Measurements from ENCODE around the gene HIF1AN. TPM values are rescaled to one million over a fixed set of nuclear protein-coding genes. Genes with fewer than 3 reads are reported as not detected.
"Not testable (repeated sequence)": the region's sequence is repeated elsewhere in the genome, so short reads cannot be mapped to it uniquely, and the experiment has no call there.

Gene HIF1AN
- total RNA-seq, 1 experiment from 2014 or later = 14.8 TPM

- Histone ChIP-seq H3K27me3 (ENCODE audit: low read length) (no peaks in the 10 kb centered on the region), H3K4me3 (ENCODE audit: low read length) (no peak overlapping the region), H3K9ac (ENCODE audit: low read length) (no peak overlapping the region), H3K4me1 (ENCODE audit: low read length) (no peaks in the 10 kb centered on the region), H3K9me2 (replicated peaks; ENCODE audit: insufficient read depth, low read length) (no peaks in the 10 kb centered on the region), H4K20me1 (ENCODE audit: insufficient read depth, low read depth, low read length) (no peaks in the 10 kb centered on the region), H2AFZ (ENCODE audit: low read length) (no peak overlapping the region), H3K79me2 (ENCODE audit: low read length) (no peaks in the 10 kb centered on the region), H3K4me2 (ENCODE audit: low read depth, low read length, poor library complexity, severe bottlenecking) (no peak overlapping the region), H3K9me3 (ENCODE audit: low read length) (no peaks in the 10 kb centered on the region), H3K27ac (ENCODE audit: low read length) (no peak overlapping the region), H3K36me3 (ENCODE audit: insufficient read depth, low read length) (no peaks in the 10 kb centered on the region)
- no peak for DNase-seq
These were observed 35.5 kb downstream of the HIF1AN start for GRCh38 chr10:100571084-100571856.

DNA sequence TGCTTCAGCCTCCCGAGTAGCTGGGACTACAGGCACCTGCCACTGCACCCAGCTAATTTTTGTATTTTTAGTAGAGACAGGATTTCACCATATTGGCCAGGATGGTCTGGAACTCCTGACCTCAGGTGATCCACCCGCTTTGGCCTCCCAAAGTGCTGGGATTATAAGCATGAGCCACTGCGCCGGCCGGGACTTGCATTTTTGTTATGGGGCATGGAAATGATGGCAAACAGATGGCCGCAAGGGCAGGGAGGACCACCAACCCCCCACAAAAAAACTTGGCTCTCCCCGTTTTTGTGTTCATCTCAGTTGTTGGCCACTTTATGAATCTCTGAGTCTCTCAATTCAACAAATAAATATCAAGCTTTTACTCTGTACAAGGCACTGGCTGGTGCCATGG lies 39.4 kb downstream of the HIF1AN start:
- DNase-seq; H3K36me3 ChIP-seq (ENCODE audit: insufficient read depth, low read length); H3K27me3 ChIP-seq (ENCODE audit: low read length); H3K4me1 ChIP-seq (ENCODE audit: low read length); H3K9ac ChIP-seq (ENCODE audit: low read length); H3K4me2 ChIP-seq (ENCODE audit: low read depth, low read length, poor library complexity, severe bottlenecking); H3K9me3 ChIP-seq (ENCODE audit: low read length); H3K9me2 ChIP-seq (replicated peaks; ENCODE audit: insufficient read depth, low read length); H4K20me1 ChIP-seq (ENCODE audit: insufficient read depth, low read depth, low read length); H3K4me3 ChIP-seq (ENCODE audit: low read length); H3K79me2 ChIP-seq (ENCODE audit: low read length); H2AFZ ChIP-seq (ENCODE audit: low read length); H3K27ac ChIP-seq (ENCODE audit: low read length): not testable (repeated sequence)

DNA sequence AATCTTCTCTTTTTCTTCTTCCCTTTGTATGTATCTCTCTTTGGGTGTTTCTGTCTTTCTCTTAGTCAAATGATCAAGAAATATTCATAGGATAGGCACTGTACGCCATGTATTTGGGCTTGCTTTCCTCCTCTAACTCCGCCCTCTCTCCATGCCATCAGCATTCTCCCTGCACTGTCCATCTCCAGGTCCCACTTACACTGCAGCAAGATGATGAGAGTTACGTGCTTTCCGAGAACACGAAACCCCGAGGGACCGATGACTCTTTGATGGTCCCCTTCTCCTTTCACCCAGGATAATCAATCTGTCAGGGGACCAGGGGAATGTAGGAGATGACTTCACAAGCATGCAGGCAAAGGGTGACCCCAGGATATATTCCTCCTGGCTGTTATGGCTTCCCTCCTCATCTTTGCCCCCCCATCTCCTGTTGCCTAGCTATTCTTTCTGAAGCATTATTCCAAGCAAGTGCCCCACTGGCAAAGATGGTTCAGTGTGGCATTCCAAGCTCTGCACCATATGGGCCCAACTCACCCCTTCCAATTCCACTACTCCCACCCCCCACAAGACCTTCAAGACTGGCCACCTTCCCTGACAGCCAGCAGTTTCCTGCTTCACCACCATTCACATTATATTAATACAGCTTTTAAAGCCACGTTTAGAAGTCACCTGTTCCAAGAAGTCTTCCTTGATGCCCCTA lies 40.0 kb downstream of the HIF1AN start:
- Histone ChIP-seq H4K20me1 (ENCODE audit: insufficient read depth, low read depth, low read length) (no peaks in the 10 kb centered on the region), H3K9me2 (replicated peaks; ENCODE audit: insufficient read depth, low read length) (no peaks in the 10 kb centered on the region), H2AFZ (ENCODE audit: low read length) (no peak overlapping the region), H3K9ac (ENCODE audit: low read length) (no peak overlapping the region), H3K4me3 (ENCODE audit: low read length) (no peak overlapping the region), H3K4me1 (ENCODE audit: low read length) (no peaks in the 10 kb centered on the region), H3K27me3 (ENCODE audit: low read length) (no peaks in the 10 kb centered on the region), H3K9me3 (ENCODE audit: low read length) (no peaks in the 10 kb centered on the region), H3K79me2 (ENCODE audit: low read length) (no peaks in the 10 kb centered on the region), H3K36me3 (ENCODE audit: insufficient read depth, low read length) (no peaks in the 10 kb centered on the region), H3K4me2 (ENCODE audit: low read depth, low read length, poor library complexity, severe bottlenecking) (no peak overlapping the region), H3K27ac (ENCODE audit: low read length) (no peak overlapping the region)
- DNase-seq = no peak

DNA sequence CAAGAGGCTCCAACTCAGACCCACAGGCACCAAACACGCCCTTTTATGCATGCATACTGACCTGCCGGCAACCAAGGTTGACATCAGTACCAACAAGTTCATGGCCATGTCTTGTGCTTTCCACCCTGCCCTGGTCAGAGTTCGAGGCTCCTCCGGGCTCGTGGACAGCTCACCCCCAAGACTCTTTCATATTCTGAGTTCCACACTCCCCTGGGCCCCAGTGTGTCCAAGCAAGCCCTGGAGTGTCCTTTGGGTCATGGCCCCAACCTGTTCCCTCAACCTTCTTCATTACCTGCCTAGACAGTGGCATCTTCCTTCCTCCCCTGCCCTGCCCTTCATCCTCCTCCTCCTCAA lies 40.5 kb downstream of the HIF1AN start:
- no peaks in the 10 kb centered on the region for H4K20me1 ChIP-seq (ENCODE audit: insufficient read depth, low read depth, low read length)
- no peak overlapping the region for H3K9ac ChIP-seq (ENCODE audit: low read length)
- no peaks in the 10 kb centered on the region for H3K36me3 ChIP-seq (ENCODE audit: insufficient read depth, low read length)
- H3K4me3 ChIP-seq (ENCODE audit: low read length) = no peak overlapping the region
- H3K9me2 ChIP-seq (replicated peaks; ENCODE audit: insufficient read depth, low read length) = no peaks in the 10 kb centered on the region
- no peaks in the 10 kb centered on the region for H3K27me3 ChIP-seq (ENCODE audit: low read length)
- H3K4me2 ChIP-seq (ENCODE audit: low read depth, low read length, poor library complexity, severe bottlenecking) = no peak overlapping the region
- H2AFZ ChIP-seq (ENCODE audit: low read length) = no peak overlapping the region
- no peak for DNase-seq
- no peak overlapping the region for H3K27ac ChIP-seq (ENCODE audit: low read length)
- H3K79me2 ChIP-seq (ENCODE audit: low read length) = no peaks in the 10 kb centered on the region
- H3K4me1 ChIP-seq (ENCODE audit: low read length) = no peaks in the 10 kb centered on the region
- H3K9me3 ChIP-seq (ENCODE audit: low read length) = no peaks in the 10 kb centered on the region

- Histone ChIP-seq H3K9ac (ENCODE audit: low read length) (no peak overlapping the region), H3K4me3 (ENCODE audit: low read length) (no peak overlapping the region), H3K4me1 (ENCODE audit: low read length) (no peaks in the 10 kb centered on the region), H3K27ac (ENCODE audit: low read length) (no peak overlapping the region), H3K9me3 (ENCODE audit: low read length) (no peaks in the 10 kb centered on the region), H3K36me3 (ENCODE audit: insufficient read depth, low read length) (no peaks in the 10 kb centered on the region), H4K20me1 (ENCODE audit: insufficient read depth, low read depth, low read length) (no peaks in the 10 kb centered on the region), H3K27me3 (ENCODE audit: low read length) (no peaks in the 10 kb centered on the region), H2AFZ (ENCODE audit: low read length) (no peak overlapping the region), H3K4me2 (ENCODE audit: low read depth, low read length, poor library complexity, severe bottlenecking) (no peak overlapping the region), H3K79me2 (ENCODE audit: low read length) (no peaks in the 10 kb centered on the region), H3K9me2 (replicated peaks; ENCODE audit: insufficient read depth, low read length) (no peaks in the 10 kb centered on the region)
- no peak for DNase-seq
These were observed 43.7 kb downstream of the HIF1AN start for GRCh38 chr10:100579261-100580090.

DNA sequence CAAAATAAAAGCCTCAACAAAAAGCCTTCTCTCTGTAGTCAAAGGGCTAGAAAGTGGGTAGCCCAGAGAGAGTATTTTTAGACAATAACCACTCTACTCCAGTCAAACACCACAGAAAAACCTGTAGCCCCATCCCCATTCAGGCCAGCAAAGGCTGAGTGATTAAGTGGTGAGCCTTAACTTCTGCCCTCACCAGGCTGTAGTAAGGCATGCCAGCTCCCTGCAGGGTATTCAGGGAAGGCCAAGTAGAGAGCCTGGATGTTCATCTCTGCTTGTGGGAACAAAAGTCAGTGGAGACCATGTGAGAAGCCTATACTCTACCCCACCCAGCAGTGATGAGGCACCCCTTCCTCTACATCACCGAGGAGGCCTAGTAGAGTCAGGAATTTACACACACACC lies 51.2 kb downstream of the HIF1AN start:
- H3K27me3 ChIP-seq (ENCODE audit: low read length) = no peaks in the 10 kb centered on the region
- H3K9ac ChIP-seq (ENCODE audit: low read length) = no peak overlapping the region
- no peak overlapping the region for H3K27ac ChIP-seq (ENCODE audit: low read length)
- H3K4me3 ChIP-seq (ENCODE audit: low read length) = no peak overlapping the region
- DNase-seq = no peak
- no peaks in the 10 kb centered on the region for H3K9me2 ChIP-seq (replicated peaks; ENCODE audit: insufficient read depth, low read length)
- no peaks in the 10 kb centered on the region for H3K36me3 ChIP-seq (ENCODE audit: insufficient read depth, low read length)
- H4K20me1 ChIP-seq (ENCODE audit: insufficient read depth, low read depth, low read length) = no peaks in the 10 kb centered on the region
- H3K4me2 ChIP-seq (ENCODE audit: low read depth, low read length, poor library complexity, severe bottlenecking) = no peak overlapping the region
- no peaks in the 10 kb centered on the region for H3K4me1 ChIP-seq (ENCODE audit: low read length)
- no peaks in the 10 kb centered on the region for H3K9me3 ChIP-seq (ENCODE audit: low read length)
- H2AFZ ChIP-seq (ENCODE audit: low read length) = no peak overlapping the region
- no peaks in the 10 kb centered on the region for H3K79me2 ChIP-seq (ENCODE audit: low read length)

- no peak overlapping the region for H2AFZ ChIP-seq (ENCODE audit: low read length)
- H3K27me3 ChIP-seq (ENCODE audit: low read length) = no peaks in the 10 kb centered on the region
- H3K4me3 ChIP-seq (ENCODE audit: low read length) = no peak overlapping the region
- no peaks in the 10 kb centered on the region for H3K79me2 ChIP-seq (ENCODE audit: low read length)
- H4K20me1 ChIP-seq (ENCODE audit: insufficient read depth, low read depth, low read length) = no peaks in the 10 kb centered on the region
- H3K4me1 ChIP-seq (ENCODE audit: low read length) = no peaks in the 10 kb centered on the region
- H3K4me2 ChIP-seq (ENCODE audit: low read depth, low read length, poor library complexity, severe bottlenecking) = no peak overlapping the region
- no peak overlapping the region for H3K9ac ChIP-seq (ENCODE audit: low read length)
- H3K27ac ChIP-seq (ENCODE audit: low read length) = no peak overlapping the region
- H3K9me3 ChIP-seq (ENCODE audit: low read length) = no peaks in the 10 kb centered on the region
- no peaks in the 10 kb centered on the region for H3K9me2 ChIP-seq (replicated peaks; ENCODE audit: insufficient read depth, low read length)
- DNase-seq = no peak
- H3K36me3 ChIP-seq (ENCODE audit: insufficient read depth, low read length) = no peaks in the 10 kb centered on the region
These were observed 62.4 kb downstream of the HIF1AN start for GRCh38 chr10:100598166-100598565.

DNA sequence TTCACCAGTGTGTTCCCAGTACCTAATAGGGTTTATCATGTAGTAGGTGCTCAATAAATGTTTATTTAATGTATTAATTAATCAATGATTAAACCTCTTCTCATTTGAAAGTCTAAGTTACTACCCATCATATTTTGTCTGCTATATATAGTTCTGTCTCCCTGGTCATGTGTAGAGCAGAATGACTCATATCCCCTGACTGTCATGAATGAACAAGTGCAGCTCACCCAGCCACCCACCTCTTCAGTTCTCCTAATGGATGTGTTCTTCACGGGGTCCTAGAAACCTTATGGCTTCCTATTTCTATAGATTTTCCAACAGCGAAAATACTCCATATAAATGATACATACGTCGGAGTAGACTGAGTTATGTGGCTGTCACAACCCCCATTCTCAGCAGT lies 64.5 kb downstream of the HIF1AN start:
- no peaks in the 10 kb centered on the region for H3K9me3 ChIP-seq (ENCODE audit: low read length)
- no peaks in the 10 kb centered on the region for H3K4me1 ChIP-seq (ENCODE audit: low read length)
- no peak overlapping the region for H3K9ac ChIP-seq (ENCODE audit: low read length)
- no peaks in the 10 kb centered on the region for H3K36me3 ChIP-seq (ENCODE audit: insufficient read depth, low read length)
- H3K79me2 ChIP-seq (ENCODE audit: low read length) = no peaks in the 10 kb centered on the region
- no peak overlapping the region for H3K27ac ChIP-seq (ENCODE audit: low read length)
- no peak overlapping the region for H3K4me2 ChIP-seq (ENCODE audit: low read depth, low read length, poor library complexity, severe bottlenecking)
- no peak overlapping the region for H3K4me3 ChIP-seq (ENCODE audit: low read length)
- DNase-seq = no peak
- H3K9me2 ChIP-seq (replicated peaks; ENCODE audit: insufficient read depth, low read length) = no peaks in the 10 kb centered on the region
- no peak overlapping the region for H2AFZ ChIP-seq (ENCODE audit: low read length)
- H4K20me1 ChIP-seq (ENCODE audit: insufficient read depth, low read depth, low read length) = no peaks in the 10 kb centered on the region
- no peaks in the 10 kb centered on the region for H3K27me3 ChIP-seq (ENCODE audit: low read length)
